GM12878 (cell line): ENCODE data around the gene SERTAD2. TPM values are rescaled to one million over a fixed set of nuclear protein-coding genes. Genes with fewer than 3 reads are reported as not detected.

ENCODE experiments used
- DPF2 ChIP-seq: fragments of 450-650 bp; IDR thresholded peaks from 2 replicates; pipeline ENCODE4 v1.6.1; 2017; ENCODE audit warnings: mild to moderate bottlenecking
- MXI1 ChIP-seq: fragments of 150-350 bp; IDR thresholded peaks from 2 replicates; pipeline ENCODE4 v1.6.1; 2011; ENCODE audit warnings: low read depth, mild to moderate bottlenecking, inconsistent platforms, low read length, improper control_type of control experiment
- NFYB ChIP-seq: IDR thresholded peaks from 2 replicates; pipeline ENCODE4 v1.6.1; 2011; ENCODE audit warnings: low read depth, mild to moderate bottlenecking, low read length, improper control_type of control experiment, moderate library complexity; ENCODE audit not compliant: insufficient read depth
- SIN3A ChIP-seq: IDR thresholded peaks from 2 replicates; pipeline ENCODE4 v1.6.1; 2012; ENCODE audit warnings: low read depth, low read length, improper control_type of control experiment
- SIX5 ChIP-seq: IDR thresholded peaks from 2 replicates; pipeline ENCODE4 v1.6.1; 2011; ENCODE audit warnings: mild to moderate bottlenecking, low read depth, low read length, moderate library complexity; ENCODE audit not compliant: severe bottlenecking
- TBL1XR1 ChIP-seq: IDR thresholded peaks from 2 replicates; pipeline ENCODE4 v1.6.1; 2012; ENCODE audit warnings: low read depth, low read length, improper control_type of control experiment
- TCF12 ChIP-seq: IDR thresholded peaks from 2 replicates; pipeline ENCODE4 v1.6.1; 2011; ENCODE audit warnings: low read depth, mild to moderate bottlenecking, low read length
- polyA plus RNA-seq, 11 experiments: library from polyadenylated mRNA; depleted of rRNA in 4 of 11; unstranded in 6 of 11; stranded (reverse) in 5 of 11; fragments of >200 nt; fragmentation: Nextera tagmentation in 4 of 11; fragmentation: Illumina TruSeq in 1 of 11; extraction: Ambion mirVana in 4 of 11; extraction: Trizol in 1 of 11; gene quantifications; 1 replicate in 1 of 11; 2 replicates in 10 of 11; pipeline versions ENCODE4 v1.2.1 to v1.2.3, GENCODE V29; 2011 to 2016; ENCODE audit warnings: inconsistent platforms in 2 of 11, missing spikeins in 2 of 11, low read depth in 1 of 11
- total RNA-seq, 4 experiments: library from RNA; depleted of rRNA in 3 of 4; stranded (reverse); fragments of >200 nt in 3 of 4; fragmentation: Illumina TruSeq in 1 of 4; extraction: Trizol in 1 of 4; gene quantifications; 2 replicates each; pipeline versions ENCODE4 v1.2.1 to v1.2.3, GENCODE V29; 2013 to 2021
- TF ChIP-seq, protein P1 (sequence below): fragments of 450-650 bp; IDR thresholded peaks from 2 replicates; pipeline ENCODE4 v1.6.1; 2017; ENCODE audit warnings: mild to moderate bottlenecking, moderate library complexity

Gene SERTAD2
- total and polyA plus RNA-seq, 10 of the 15 experiments (the other 5 are each of a cell fraction or from before 2014, with no cell fraction given): 7.9 to 28.7 (median 20.1) TPM

DNA sequence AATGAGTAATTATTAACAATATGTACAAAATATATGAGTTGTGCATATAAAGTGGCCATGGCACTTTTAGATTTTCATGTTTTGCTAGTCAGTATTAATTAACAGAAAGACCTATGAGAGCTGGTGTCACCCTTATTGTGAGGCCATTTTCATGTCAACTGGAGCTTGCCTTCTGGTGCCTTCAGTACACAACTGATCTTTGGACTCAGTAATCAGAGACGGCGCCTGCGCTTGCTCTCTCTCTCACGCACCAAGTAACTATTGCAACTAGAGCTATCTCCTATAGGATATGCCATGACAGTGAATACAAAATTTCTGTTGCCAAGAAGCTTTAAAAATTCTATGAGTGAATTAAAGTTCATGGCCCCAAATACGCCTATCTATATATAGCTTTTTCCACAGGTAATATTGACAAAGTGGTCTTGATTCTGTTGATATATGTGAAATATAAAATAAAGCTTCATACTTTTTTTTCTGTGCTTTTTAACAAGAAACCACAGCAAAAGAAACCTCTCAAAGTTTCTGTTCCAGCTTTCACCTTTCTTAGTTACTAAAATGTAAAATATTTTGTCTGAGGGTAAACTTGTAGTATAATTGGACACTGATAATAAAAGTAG is 2.9 kb downstream of the SERTAD2 start (continued):
- TF ChIP-seq, protein P1, sequence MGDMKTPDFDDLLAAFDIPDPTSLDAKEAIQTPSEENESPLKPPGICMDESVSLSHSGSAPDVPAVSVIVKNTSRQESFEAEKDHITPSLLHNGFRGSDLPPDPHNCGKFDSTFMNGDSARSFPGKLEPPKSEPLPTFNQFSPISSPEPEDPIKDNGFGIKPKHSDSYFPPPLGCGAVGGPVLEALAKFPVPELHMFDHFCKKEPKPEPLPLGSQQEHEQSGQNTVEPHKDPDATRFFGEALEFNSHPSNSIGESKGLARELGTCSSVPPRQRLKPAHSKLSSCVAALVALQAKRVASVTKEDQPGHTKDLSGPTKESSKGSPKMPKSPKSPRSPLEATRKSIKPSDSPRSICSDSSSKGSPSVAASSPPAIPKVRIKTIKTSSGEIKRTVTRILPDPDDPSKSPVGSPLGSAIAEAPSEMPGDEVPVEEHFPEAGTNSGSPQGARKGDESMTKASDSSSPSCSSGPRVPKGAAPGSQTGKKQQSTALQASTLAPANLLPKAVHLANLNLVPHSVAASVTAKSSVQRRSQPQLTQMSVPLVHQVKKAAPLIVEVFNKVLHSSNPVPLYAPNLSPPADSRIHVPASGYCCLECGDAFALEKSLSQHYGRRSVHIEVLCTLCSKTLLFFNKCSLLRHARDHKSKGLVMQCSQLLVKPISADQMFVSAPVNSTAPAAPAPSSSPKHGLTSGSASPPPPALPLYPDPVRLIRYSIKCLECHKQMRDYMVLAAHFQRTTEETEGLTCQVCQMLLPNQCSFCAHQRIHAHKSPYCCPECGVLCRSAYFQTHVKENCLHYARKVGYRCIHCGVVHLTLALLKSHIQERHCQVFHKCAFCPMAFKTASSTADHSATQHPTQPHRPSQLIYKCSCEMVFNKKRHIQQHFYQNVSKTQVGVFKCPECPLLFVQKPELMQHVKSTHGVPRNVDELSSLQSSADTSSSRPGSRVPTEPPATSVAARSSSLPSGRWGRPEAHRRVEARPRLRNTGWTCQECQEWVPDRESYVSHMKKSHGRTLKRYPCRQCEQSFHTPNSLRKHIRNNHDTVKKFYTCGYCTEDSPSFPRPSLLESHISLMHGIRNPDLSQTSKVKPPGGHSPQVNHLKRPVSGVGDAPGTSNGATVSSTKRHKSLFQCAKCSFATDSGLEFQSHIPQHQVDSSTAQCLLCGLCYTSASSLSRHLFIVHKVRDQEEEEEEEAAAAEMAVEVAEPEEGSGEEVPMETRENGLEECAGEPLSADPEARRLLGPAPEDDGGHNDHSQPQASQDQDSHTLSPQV: 0 out of 2 replicates have a peak, but pooled peaks have one; percentile 11
- TF ChIP-seq SIN3A (0 out of 2 replicates have a peak, but pooled peaks have one; percentile 38), TBL1XR1 (no peak; the same call in 1 of the 2 replicates), TCF12 (no peak), SIX5 (no peak), MXI1 (no peak), DPF2 (peak; percentile 29; the same call in 1 of the 2 replicates), NFYB (no peak)
- TF ChIP-seq, all 136 proteins: peak for 5
